ENCODE data around the gene SLC39A8.
A peak's percentile ranks its signal among the peaks of the same experiment; 100 is the strongest.
"Not testable (repeated sequence)": the region's sequence is repeated elsewhere in the genome, so short reads cannot be mapped to it uniquely, and the experiment has no call there.

Gene SLC39A8

DNA sequence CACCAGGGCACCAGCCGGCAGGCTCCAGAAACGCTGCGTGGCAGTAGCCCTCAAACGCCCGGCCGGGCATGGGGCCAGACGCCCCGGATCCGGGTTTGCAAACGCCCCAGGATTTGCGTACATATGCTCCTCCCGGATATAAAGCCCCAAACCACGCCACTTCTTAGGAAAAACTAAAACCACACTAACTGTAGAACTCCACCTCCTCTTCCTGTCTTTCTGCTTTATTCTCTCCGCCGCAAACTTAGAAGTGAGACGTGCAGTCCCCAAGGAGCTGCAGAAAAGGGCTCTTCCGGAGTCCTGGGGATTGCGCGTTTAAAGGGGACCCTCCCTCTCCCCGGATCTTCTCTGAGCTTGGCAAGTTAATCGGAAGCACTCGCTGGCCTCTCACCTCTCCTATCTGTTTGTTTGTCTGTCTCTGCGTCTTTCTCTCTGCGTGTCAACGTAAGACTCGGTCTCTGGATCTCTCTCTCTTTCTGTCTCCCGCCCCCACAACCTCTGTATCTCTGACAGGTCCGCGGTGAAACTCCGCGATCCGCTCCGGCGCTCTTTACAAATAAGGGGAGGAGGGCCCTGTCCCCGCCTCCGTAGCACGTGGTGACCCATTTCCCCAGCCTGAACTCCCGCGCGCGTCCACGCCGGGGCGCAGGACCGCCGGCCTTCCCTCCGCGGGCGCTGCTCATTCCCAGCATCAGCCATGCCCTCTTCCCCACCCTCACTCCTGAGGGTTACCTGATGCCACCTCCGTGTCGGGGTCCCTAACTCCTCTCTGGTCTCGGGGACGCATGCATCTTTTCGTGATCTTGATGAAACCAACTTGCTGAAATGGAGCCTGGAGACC is at the start of gene SLC39A8:
Gene SLC39A8, minus strand, starts transcription at position 529 of the 841 bp plus-strand sequence. CDS start 820 bp downstream, outside the sequence.
- DNase-seq = peak; percentile 61

DNA sequence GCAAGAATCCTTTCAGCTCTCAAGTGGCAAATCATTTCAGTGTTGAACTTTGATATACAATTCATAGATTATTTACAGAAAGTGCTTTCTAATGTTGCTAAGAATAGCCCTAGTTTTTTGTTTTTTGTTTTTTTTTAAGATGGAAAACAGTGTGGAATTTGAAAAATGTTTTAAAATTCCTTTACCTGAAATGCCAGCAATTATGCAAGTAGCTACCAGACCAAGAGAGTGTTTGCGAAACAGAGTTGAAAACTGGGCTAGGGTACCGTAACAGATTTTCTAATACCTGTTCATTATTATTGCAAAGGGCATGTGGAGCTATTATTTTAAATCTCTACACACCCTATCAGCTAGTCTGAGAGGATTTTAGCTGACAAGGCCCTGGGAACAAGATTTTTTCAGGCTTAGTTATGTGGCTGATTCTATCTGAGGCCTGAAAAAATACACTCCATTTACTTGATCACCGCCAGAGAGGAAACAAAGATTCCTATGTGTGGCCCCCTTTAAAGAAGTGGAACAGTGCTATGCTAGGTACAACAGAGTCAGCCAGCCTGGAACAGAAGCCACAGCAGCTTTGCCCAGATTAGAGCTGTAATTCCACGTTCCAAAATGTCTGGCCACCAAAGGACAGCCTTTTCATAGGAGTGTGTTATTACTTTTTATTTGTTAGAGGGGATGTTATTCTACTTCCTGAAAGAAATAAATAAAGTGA is 46.9 kb upstream of the SLC39A8 start:
- DNase-seq = no peak

DNA sequence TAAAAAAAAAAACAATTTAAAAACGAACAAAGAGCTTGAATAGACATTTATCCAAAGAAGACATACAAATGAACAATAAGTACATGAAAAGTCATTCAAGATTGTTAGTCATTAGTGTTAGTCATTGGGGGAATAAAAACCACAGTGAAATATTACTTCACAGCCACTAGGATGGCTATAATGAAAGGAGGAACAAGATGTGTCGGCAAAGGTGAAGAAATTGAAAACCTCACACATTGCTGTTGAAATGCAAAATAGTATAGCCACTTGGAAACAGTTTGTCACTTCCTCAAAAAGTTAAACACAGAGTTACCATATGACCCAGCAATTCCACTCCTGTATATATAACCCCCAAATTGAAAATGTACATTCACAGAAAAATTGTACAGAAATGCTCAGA is 45.2 kb upstream of the SLC39A8 start:
- DNase-seq = no peak

DNA sequence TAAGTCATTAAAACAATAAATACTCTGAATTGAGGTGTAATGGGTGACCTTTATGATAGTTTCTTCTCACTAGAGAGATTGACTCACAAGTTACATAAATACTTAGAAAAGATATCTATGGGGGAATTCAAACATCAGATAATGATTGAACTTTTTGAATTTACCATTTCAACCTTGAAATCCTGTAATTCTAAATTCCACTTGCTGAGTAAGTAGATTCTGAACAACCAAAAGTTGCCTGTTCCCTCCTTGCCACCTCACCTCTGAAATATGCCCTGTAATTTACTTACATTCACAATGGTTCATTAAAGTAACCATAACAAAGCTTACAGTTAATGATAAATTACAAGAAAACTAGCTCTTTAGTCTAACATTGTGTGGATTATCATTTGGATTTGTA is 43.3 kb upstream of the SLC39A8 start:
- DNase-seq = no peak

DNA sequence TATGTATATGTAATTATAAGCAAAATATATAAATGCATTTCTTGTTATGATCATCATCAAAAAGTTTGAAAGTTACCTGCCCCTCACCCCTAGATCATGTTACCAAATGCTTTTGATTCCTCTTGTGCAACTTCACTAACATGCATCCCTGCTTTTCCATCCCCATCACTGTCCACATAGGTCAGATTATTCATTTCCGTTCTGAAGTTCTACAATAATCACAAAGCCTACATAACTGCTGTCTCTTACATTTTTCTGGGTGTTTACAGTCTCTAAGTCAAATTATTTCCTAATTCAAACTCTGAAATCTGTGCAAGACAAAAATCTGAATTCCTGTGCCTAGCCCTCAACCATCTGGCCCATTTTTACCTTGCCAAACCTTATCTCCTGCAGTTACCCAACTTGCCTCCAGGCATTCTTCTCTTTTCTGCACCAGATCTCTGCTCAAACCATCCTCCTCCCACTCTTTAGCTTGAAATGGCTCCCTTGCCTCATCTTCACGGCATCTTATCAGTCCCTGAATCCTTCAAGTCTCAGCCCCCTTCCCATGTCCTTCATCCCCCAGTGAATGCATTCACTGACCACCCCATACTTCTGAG is 42.4 kb upstream of the SLC39A8 start:
- DNase-seq = no peak

DNA sequence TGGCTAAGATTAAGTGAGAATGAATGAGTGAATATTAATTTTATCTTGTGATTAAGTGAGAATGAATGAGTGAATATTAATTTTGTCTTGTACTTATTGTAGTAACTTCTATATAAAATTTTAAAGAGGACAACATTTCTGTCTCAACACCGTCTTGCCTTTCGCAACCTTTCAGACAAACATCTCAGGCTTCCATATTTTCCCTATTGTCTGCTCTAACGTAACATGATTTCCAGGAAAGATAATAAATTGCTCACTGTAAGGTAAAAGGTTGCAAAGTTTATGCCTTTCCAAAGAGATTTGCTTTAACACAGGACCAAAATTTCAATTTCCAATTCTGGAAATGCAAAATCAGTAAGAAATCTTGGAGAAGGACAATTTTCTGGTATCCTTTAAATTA is 41.7 kb upstream of the SLC39A8 start:
- DNase-seq = no peak

DNA sequence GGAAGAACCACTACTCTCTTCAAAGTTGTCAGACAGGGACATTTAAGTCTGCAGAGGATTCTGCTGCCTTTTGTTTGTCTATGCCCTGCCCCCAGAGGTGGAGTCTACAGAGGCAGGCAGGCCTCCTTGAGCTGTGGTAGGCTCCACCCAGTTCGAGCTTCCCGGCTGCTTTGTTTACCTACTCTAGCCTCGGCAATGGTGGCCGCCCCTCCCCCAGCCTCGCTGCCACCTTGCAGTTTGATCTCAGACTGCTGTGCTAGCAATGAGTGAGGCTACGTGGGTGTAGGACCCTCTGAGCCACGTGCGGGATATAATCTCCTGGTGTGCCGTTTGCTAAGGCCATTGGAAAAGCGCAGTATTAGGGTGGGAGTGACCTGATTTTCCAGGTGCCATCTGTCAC is 35.0 kb upstream of the SLC39A8 start:
- not testable (repeated sequence) for DNase-seq

GRCh38 chr4:102362922-102363432 is 17.7 kb upstream of the SLC39A8 start:
- no peak for DNase-seq

DNA sequence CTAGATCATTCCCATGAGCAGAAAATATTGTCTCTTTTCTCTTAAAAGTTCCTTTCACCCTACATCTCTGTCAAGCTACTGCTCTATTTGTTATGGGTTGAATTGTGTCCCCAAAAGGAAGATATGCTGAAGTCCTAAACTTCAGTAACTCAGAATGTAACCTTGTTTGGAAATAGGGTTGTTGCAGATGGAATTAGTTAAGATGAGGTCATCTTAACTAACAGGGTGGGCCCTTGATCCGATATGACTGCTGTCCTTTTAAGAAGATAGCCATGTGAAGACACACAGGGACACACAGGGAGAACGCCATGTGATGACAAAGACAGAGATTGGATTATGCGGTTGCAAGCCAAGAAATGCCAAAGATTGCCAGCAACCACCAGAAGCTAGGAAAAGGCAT is 12.8 kb upstream of the SLC39A8 start:
- DNase-seq = no peak

GRCh38 chr4:102357637-102358036 is 12.4 kb upstream of the SLC39A8 start:
- DNase-seq = not testable (repeated sequence)

GRCh38 chr4:102356562-102357202 is 11.4 kb upstream of the SLC39A8 start:
- DNase-seq = no peak

GRCh38 chr4:102355748-102356147 is 10.5 kb upstream of the SLC39A8 start:
- DNase-seq = no peak

- DNase-seq = no peak
Measured at GRCh38 chr4:102354671-102355454, 9.6 kb upstream of the SLC39A8 start.

DNA sequence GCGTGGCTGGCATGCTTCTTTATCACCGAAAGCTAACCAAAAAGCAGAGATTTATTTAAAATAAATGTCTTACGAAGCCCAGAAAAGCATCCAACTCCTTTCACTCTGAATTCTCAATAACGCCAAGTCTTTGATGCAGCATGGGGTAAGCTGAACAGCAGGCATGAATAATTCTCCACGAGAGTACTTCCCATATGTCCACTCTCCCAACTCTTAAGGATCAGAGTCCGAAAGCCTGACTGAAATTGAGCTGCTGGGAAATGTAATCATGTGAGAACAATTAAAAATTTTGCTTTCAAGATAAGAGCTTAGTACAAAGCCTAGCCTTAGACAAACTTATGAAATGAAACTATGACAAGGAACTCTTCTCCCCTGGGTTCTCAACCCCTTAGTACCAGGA is 7.5 kb upstream of the SLC39A8 start:
- DNase-seq = no peak

GRCh38 chr4:102350634-102351033 is 5.4 kb upstream of the SLC39A8 start:
- DNase-seq = no peak

GRCh38 chr4:102348701-102349100 is 3.4 kb upstream of the SLC39A8 start:
- no peak for DNase-seq

DNA sequence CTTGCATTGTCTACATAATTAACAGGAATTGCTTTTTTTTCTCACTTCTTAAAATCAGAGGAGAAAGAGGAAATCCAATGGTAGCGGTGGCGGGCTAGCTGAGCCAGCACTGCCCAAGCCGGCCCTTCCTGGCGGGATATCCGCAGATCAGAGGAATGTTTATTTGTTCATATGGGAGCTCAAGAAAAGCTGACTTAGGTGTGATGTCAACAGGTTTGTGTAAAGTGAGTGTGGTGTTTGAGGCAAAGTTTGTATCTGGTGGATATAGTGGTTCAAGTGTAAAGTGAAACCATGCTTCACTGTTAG is 466 bp upstream of the SLC39A8 start:
- DNase-seq = no peak

DNA sequence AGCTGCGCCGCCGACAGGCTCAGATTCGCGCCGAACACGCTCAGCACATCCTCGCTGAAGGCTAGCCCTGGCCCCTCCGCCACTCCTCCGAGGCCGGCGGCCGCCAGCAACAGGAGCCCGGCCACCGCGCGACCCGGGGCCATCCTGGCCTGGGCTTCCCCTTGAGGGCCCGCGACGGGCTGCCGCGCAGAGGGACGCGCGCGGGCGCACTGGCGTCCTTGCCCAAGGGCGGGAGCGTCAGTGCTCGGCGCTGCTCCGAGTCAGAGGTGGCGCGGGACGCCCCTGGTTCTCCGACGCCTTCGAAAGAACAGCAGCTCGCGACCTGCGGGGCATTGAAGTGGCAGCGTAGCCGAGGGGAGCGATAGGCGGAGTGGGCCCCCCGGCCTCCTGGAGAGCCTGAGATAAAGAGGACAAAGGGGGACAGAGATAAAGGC is 745 bp downstream of the SLC39A8 start:
- DNase-seq = peak; percentile 52

- no peak for DNase-seq
Measured at GRCh38 chr4:102343964-102344519, 1.2 kb downstream of the SLC39A8 start.

- DNase-seq = no peak
Measured at GRCh38 chr4:102342404-102343074, 2.7 kb downstream of the SLC39A8 start.

DNA sequence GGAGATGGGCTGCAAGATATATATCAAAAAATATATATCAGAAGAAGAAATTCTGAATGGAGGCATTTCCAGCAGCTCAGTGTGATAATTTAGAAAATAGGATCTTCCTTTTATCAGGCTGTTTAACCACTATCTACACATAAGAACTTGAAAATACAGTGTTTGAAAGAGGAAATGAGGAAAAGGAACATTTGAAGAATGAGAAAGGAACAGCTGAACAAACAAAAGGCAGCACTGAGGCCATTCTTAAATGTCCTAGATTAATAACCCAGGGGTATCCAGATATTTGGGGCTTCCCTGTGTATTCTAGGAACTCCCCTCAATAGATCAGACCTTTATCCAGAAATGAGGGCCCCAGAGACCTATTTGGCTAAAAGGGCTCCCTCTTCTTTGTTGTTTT is 4.1 kb downstream of the SLC39A8 start:
- no peak for DNase-seq

Data from T1000 (cell line).